GM04504 (cell line): ENCODE results near the gene NOS1.
"Not testable (repeated sequence)": the region's sequence is repeated elsewhere in the genome, so short reads cannot be mapped to it uniquely, and the experiment has no call there.

Source experiments
- DNase-seq: peaks from one replicate; pipeline ENCODE4 v3.0.0-alpha.2; 2012; ENCODE audit warnings: low read depth

NOS1 gene

GRCh38 chr12:117361347-117361751 is at the start of gene NOS1:
Gene NOS1 (minus strand): TSS chr12:117361626. CDS start chr12:117331069, 30,557 bp downstream.
- no peak for DNase-seq

GRCh38 chr12:117409286-117409685 is 47.9 kb upstream of the NOS1 start:
- DNase-seq = no peak

GRCh38 chr12:117408161-117408791 is 46.9 kb upstream of the NOS1 start:
- peak; percentile 46 for DNase-seq

GRCh38 chr12:117404940-117405339 is 43.5 kb upstream of the NOS1 start:
- no peak for DNase-seq

GRCh38 chr12:117404203-117404853 is 42.9 kb upstream of the NOS1 start:
- DNase-seq = no peak

GRCh38 chr12:117403586-117404139 is 42.2 kb upstream of the NOS1 start:
- DNase-seq = no peak

- DNase-seq = no peak
Measured at GRCh38 chr12:117402363-117402762, 40.9 kb upstream of the NOS1 start.

- DNase-seq = no peak
Measured at GRCh38 chr12:117400912-117401311, 39.5 kb upstream of the NOS1 start.

- DNase-seq = not testable (repeated sequence)
Measured at GRCh38 chr12:117398482-117398881, 37.1 kb upstream of the NOS1 start.

- no peak for DNase-seq
Measured at GRCh38 chr12:117395766-117396165, 34.3 kb upstream of the NOS1 start.

- no peak for DNase-seq
Measured at GRCh38 chr12:117394491-117394890, 33.1 kb upstream of the NOS1 start.

- DNase-seq = no peak
Measured at GRCh38 chr12:117393656-117394055, 32.2 kb upstream of the NOS1 start.

GRCh38 chr12:117390866-117391265 is 29.4 kb upstream of the NOS1 start:
- DNase-seq = no peak

- no peak for DNase-seq
Measured at GRCh38 chr12:117388951-117389446, 27.6 kb upstream of the NOS1 start.

GRCh38 chr12:117387832-117388231 is 26.4 kb upstream of the NOS1 start:
- DNase-seq = no peak

GRCh38 chr12:117384735-117385134 is 23.3 kb upstream of the NOS1 start:
- no peak for DNase-seq

GRCh38 chr12:117380083-117380482 is 18.7 kb upstream of the NOS1 start:
- DNase-seq = no peak

GRCh38 chr12:117377758-117378157 is 16.3 kb upstream of the NOS1 start:
- no peak for DNase-seq

GRCh38 chr12:117370588-117370987 is 9.2 kb upstream of the NOS1 start:
- DNase-seq = no peak

- not testable (repeated sequence) for DNase-seq
Measured at GRCh38 chr12:117370000-117370399, 8.6 kb upstream of the NOS1 start.

GRCh38 chr12:117367006-117367638 is 5.7 kb upstream of the NOS1 start:
- DNase-seq = peak; percentile 47

- DNase-seq = no peak
Measured at GRCh38 chr12:117365049-117365616, 3.7 kb upstream of the NOS1 start.
